Glomerular endothelial cell (primary cell): ENCODE data around the gene TEX36. TPM values are rescaled to one million over a fixed set of nuclear protein-coding genes. Genes with fewer than 3 reads are reported as not detected.
"Not testable (repeated sequence)": the region's sequence is repeated elsewhere in the genome, so short reads cannot be mapped to it uniquely, and the experiment has no call there.

Experiments used
- DNase-seq: peaks from one replicate; pipeline ENCODE4 v3.0.0-alpha.2; 2011; ENCODE audit warnings: low read depth, low spot score; ENCODE audit errors: extremely low read depth
- total RNA-seq: library from RNA; depleted of rRNA; stranded (reverse); fragments of >200 nt; gene quantifications from 2 replicates; pipeline ENCODE4 v1.2.3, GENCODE V29; 2015

TEX36 gene
- total RNA-seq, 1 donor from 2014 or later: not detected

GRCh38 chr10:125692601-125693523 is 9.9 kb upstream of the TEX36 start:
- DNase-seq: no peak

GRCh38 chr10:125692196-125692595 is 9.2 kb upstream of the TEX36 start:
- no peak for DNase-seq

- DNase-seq: no peak
Observed at GRCh38 chr10:125691160-125691981, 8.4 kb upstream of the TEX36 start.

- no peak for DNase-seq
Observed at GRCh38 chr10:125689955-125690569, 7.1 kb upstream of the TEX36 start.

GRCh38 chr10:125687507-125688185 is 4.7 kb upstream of the TEX36 start:
- no peak for DNase-seq

GRCh38 chr10:125684581-125684980 is 1.6 kb upstream of the TEX36 start:
- DNase-seq: no peak

GRCh38 chr10:125683821-125684220 is 858 bp upstream of the TEX36 start:
- DNase-seq: no peak

- DNase-seq: no peak
Observed at GRCh38 chr10:125679436-125679835, 3.5 kb downstream of the TEX36 start.

- DNase-seq: no peak
Observed at GRCh38 chr10:125672884-125673283, 10.1 kb downstream of the TEX36 start.

- no peak for DNase-seq
Observed at GRCh38 chr10:125662584-125662983, 20.4 kb downstream of the TEX36 start.

- DNase-seq: no peak
Observed at GRCh38 chr10:125661941-125662515, 20.9 kb downstream of the TEX36 start.

GRCh38 chr10:125661431-125661940 is 21.5 kb downstream of the TEX36 start:
- no peak for DNase-seq

- DNase-seq: no peak
Observed at GRCh38 chr10:125659071-125659470, 23.9 kb downstream of the TEX36 start.

GRCh38 chr10:125656523-125656922 is 26.4 kb downstream of the TEX36 start:
- no peak for DNase-seq

- DNase-seq: not testable (repeated sequence)
Observed at GRCh38 chr10:125653113-125653512, 29.9 kb downstream of the TEX36 start.

GRCh38 chr10:125646311-125646710 is 36.7 kb downstream of the TEX36 start:
- DNase-seq: no peak

- DNase-seq: no peak
Observed at GRCh38 chr10:125641398-125641797, 41.6 kb downstream of the TEX36 start.

GRCh38 chr10:125640653-125641052 is 42.3 kb downstream of the TEX36 start:
- no peak for DNase-seq

GRCh38 chr10:125639846-125640245 is 43.1 kb downstream of the TEX36 start:
- DNase-seq: no peak

- no peak for DNase-seq
Observed at GRCh38 chr10:125638555-125638954, 44.4 kb downstream of the TEX36 start.
